Spleen (tissue), 11 donors: ENCODE results near the gene PEPD. TPM values are rescaled to one million over a fixed set of nuclear protein-coding genes. Genes with fewer than 3 reads are reported as not detected.

Experiments used
- DNase-seq: peaks from one replicate; pipeline ENCODE4 v3.0.0-alpha.2; 2020
- H3K27ac ChIP-seq, 8 donors: fragments of 200-600 bp; sonication (generic) in 7 of 8; 1 replicate in 4 of 8; 2 replicates in 4 of 8; pipeline versions ENCODE4 v1.5.0 to v1.8.0; 2016 to 2021; ENCODE audit warnings: inconsistent platforms in 4 of 8, mild to moderate bottlenecking in 4 of 8, moderate library complexity in 1 of 8
- H3K27me3 ChIP-seq, 7 donors: fragments of 200-600 bp; sonication (generic) in 6 of 7; replicated peaks in 1 of 7; 1 replicate in 4 of 7; 2 replicates in 3 of 7; pipeline versions ENCODE4 v1.5.0 to v1.8.0; 2016 to 2021; ENCODE audit warnings: inconsistent platforms in 3 of 7, mild to moderate bottlenecking in 1 of 7
- H3K36me3 ChIP-seq, 6 donors: fragments of 200-600 bp; sonication (generic) in 5 of 6; 1 replicate in 4 of 6; 2 replicates in 2 of 6; pipeline versions ENCODE4 v1.5.0 to v1.8.0; 2016 to 2021; ENCODE audit warnings: inconsistent platforms in 2 of 6
- H3K4me1 ChIP-seq, 6 donors: fragments of 200-600 bp; sonication (generic) in 5 of 6; 1 replicate in 3 of 6; 2 replicates in 3 of 6; pipeline versions ENCODE4 v1.5.0 to v1.8.0; 2016 to 2021; ENCODE audit warnings: inconsistent platforms in 3 of 6
- H3K4me3 ChIP-seq, 8 donors: fragments of 200-600 bp; sonication (generic) in 7 of 8; 1 replicate in 4 of 8; 2 replicates in 4 of 8; pipeline versions ENCODE4 v1.5.0 to v1.8.0; 2016 to 2021; ENCODE audit warnings: inconsistent platforms in 4 of 8, mild to moderate bottlenecking in 4 of 8, moderate library complexity in 2 of 8
- H3K9me3 ChIP-seq, 8 donors: fragments of 200-600 bp; sonication (generic) in 7 of 8; 1 replicate in 4 of 8; 2 replicates in 4 of 8; pipeline versions ENCODE4 v1.5.0 to v1.8.0; 2016 to 2021; ENCODE audit warnings: inconsistent platforms in 4 of 8
- POLR2A ChIP-seq, 3 donors: fragments of 450-650 bp; IDR thresholded peaks; one replicate each; pipeline ENCODE4 v1.5.1; 2017; ENCODE audit warnings: antibody characterized with exemption in 3 of 3, mild to moderate bottlenecking in 1 of 3
- POLR2AphosphoS5 ChIP-seq, 3 donors: sonication (generic); formaldehyde crosslinking; IDR thresholded peaks; one replicate each; pipeline ENCODE4 v1.5.1; 2017; ENCODE audit warnings: antibody characterized with exemption in 3 of 3
- WGBS, 5 donors: extraction: QIAGEN DNeasy Blood & Tissue Kit in 3 of 5; methylation state at CpG; one replicate each; pipeline versions ENCODE4 v1.1.5 to v1.1.7; 2013 to 2018; 5-methylcytosine and 5-hydroxymethylcytosine counted together
- intact Hi-C: fragments of 100-400 bp; cut with DNase I; formaldehyde crosslinking; loops from one replicate; pipeline ENCODE4 v1.15.0; 2023; ENCODE audit warnings: low total_unique reads
- polyA plus RNA-seq, 3 donors: library from polyadenylated mRNA; stranded (reverse); fragments of 200-250 nt; gene quantifications; one replicate each; pipeline ENCODE4 v1.2.1, GENCODE V29; 2013
- total RNA-seq, 7 donors: library from RNA; depleted of rRNA in 3 of 7; stranded (reverse); fragments of >200 nt in 3 of 7; fragmentation: NEBNext Ultra II Directional in 4 of 7; extraction: Animal tissue kit (Norgen Biotek cat#: 25700) in 4 of 7; gene quantifications; one replicate each; pipeline versions ENCODE4 v1.1.0 to v1.2.1, GENCODE V29; 2016 to 2021
- TF ChIP-seq, protein P1 (sequence below), 11 experiments: fragments of 200-600 bp in 7 of 11; fragments of 450-650 bp in 4 of 11; sonication (generic) in 4 of 11; IDR thresholded peaks in 8 of 11; conservative IDR thresholded peaks in 3 of 11; 1 replicate in 7 of 11; 2 replicates in 4 of 11; pipeline versions ENCODE4 v1.4.0 to v1.8.0; 2016 to 2021; ENCODE audit warnings: antibody characterized with exemption in 11 of 11, inconsistent platforms in 4 of 11, mild to moderate bottlenecking in 1 of 11
- donor health status: healthy with polysubstance abuse.
- donor health status: DM: no; HTN: no; CAD: no; lungs with moderate emphysema.
- donor health status: DM: no; HTN: no; CAD: no.
- donor health status: Bipolar disorder and iron deficiency.
- donor health status: healthy.
- donor health status: DM: no; HTN: no; CAD: no.
- donor health status: DM: yes; HTN: yes; CAD: no.

PEPD gene
- total and polyA plus RNA-seq, 10 donors: 38.4 to 98.3 (median 69.8) TPM

DNA sequence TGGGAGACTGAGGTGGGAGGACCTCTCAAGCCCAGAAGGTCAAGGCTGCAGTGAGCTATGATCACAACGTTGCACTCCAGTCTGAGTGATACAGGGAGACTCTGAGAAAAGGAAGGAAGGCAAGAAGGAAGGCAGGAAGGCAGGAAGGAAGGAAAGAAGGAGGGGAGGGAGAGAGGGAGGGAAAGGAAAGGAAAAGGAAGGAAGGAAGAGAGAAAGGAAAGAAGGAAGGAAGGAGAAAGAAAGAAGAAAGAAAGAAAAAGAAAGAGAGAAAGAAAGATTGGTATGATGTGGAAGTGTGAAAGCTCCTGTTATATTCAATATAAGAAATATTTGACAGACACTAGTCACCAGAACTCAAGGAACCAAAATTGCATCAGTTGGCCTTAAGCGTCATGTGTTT, 180.6 kb downstream of the PEPD start:
- Histone ChIP-seq H3K36me3 (no peaks in the 10 kb centered on the region), H3K9me3 (no peaks in the 10 kb centered on the region), H3K4me1 (no peaks in the 10 kb centered on the region), H3K27me3 (peaks cover 0 to 30% (median 0%) of the 10 kb centered on the region in 7 donors), H3K27ac (no peak overlapping the region), H3K4me3 (no peak overlapping the region)
- intact Hi-C loops: no loop called here
- TF ChIP-seq POLR2AphosphoS5 (IDR thresholded peaks at IDR 0.05): no peak
- TF ChIP-seq, protein P1, sequence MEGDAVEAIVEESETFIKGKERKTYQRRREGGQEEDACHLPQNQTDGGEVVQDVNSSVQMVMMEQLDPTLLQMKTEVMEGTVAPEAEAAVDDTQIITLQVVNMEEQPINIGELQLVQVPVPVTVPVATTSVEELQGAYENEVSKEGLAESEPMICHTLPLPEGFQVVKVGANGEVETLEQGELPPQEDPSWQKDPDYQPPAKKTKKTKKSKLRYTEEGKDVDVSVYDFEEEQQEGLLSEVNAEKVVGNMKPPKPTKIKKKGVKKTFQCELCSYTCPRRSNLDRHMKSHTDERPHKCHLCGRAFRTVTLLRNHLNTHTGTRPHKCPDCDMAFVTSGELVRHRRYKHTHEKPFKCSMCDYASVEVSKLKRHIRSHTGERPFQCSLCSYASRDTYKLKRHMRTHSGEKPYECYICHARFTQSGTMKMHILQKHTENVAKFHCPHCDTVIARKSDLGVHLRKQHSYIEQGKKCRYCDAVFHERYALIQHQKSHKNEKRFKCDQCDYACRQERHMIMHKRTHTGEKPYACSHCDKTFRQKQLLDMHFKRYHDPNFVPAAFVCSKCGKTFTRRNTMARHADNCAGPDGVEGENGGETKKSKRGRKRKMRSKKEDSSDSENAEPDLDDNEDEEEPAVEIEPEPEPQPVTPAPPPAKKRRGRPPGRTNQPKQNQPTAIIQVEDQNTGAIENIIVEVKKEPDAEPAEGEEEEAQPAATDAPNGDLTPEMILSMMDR (IDR thresholded peaks at IDR 0.05 in 8 of 11, conservative IDR thresholded peaks at IDR 0.05 in 3 of 11): no peak
- TF ChIP-seq POLR2A (IDR thresholded peaks at IDR 0.05): no peak
- no peak for DNase-seq
- 11 to 67% (median 53%) methylated on average over 2 of the region's 2 CpGs for WGBS, 5 donors

DNA sequence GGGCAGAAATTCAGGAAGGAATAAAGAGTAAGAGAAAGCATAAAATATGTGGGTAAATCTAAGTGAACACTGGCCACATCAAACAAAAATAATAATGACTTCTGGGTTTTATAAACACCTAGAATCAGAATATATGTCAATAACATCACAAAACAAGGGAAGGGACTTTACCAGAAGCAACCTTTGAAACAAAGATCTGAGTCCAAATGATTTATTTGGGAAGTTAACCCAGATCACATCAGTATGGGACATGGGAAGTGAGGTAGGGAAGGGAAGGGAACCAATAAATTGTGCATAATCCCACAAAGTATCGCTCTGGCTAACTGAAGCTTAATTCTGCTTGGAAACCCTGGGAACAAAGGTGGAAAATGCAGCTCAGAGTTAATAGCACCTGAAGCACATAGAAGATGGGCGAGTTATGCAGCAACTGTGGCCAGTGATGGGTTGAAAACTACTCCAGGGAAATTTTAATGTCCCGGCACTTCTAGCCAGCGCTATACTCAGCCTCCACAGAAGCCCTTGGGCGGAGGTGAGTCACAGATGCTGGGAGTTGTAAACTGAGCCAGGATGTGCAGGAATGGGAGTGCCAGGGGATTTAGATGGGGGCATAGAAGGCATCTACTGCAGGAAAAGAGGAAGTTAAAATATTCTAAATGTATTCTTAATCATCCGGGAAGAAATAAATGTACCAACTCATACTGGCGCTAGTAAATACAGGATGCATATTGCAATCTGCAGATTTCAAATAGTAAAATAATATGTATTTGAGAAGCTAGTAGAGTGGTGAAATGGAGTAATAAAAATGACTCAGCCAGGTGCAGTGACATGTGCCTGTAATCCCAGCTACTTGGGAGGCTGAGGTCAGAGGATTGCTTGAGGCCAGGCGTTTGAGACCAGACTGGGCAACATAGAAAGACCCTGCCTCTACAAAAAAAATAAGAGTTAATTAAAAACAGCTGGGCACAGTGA, 182.3 kb downstream of the PEPD start:
- Histone ChIP-seq H3K4me1 (no peaks in the 10 kb centered on the region), H3K9me3 (no peaks in the 10 kb centered on the region), H3K4me3 (no peak overlapping the region), H3K27ac (no peak overlapping the region), H3K36me3 (no peaks in the 10 kb centered on the region), H3K27me3 (peaks cover 0 to 22% (median 0%) of the 10 kb centered on the region in 7 donors)
- no peak for DNase-seq
- WGBS, 5 donors: 70 to 73% (median 71%) methylated on average over 8 of the region's 8 CpGs
- TF ChIP-seq, protein P1 (IDR thresholded peaks at IDR 0.05 in 8 of 11, conservative IDR thresholded peaks at IDR 0.05 in 3 of 11): no peak
- TF ChIP-seq POLR2A (IDR thresholded peaks at IDR 0.05) (no peak), POLR2AphosphoS5 (IDR thresholded peaks at IDR 0.05) (no peak)
- intact Hi-C loops: no loop called here

Other genes with a start within 250 kb of the PEPD start
- gene CEBPA, start 219.3 kb downstream of the PEPD start, total RNA-seq: 10 to 100 TPM; 15.5 to 27.7 (median 18.3) TPM
- gene CEBPA, start 219.3 kb downstream of the PEPD start, polyA plus RNA-seq: 10 to 100 TPM in 1 of 3 donors, 1 to 10 TPM in 2; 7.4 to 19.8 (median 9.1) TPM
- 10 to 100 TPM; 14.2 to 21.1 (median 16.5) TPM for gene CEBPG, start 148.1 kb downstream of the PEPD start, total RNA-seq
- gene CEBPG, start 148.1 kb downstream of the PEPD start, polyA plus RNA-seq: 10 to 100 TPM in 1 of 3 donors, 1 to 10 TPM in 2; 9.3 to 15.6 (median 9.9) TPM
- gene CHST8, start 100.2 kb upstream of the PEPD start, total RNA-seq: 1 to 10 TPM in 6 of 7 donors, under 1 TPM in 1; 0.68 to 4.0 (median 1.7) TPM
- gene CHST8, start 100.2 kb upstream of the PEPD start, polyA plus RNA-seq: 1 to 10 TPM in 2 of 3 donors, under 1 TPM in 1; 0.43 to 2.1 (median 1.2) TPM